ENCODE measurements around the gene SERINC4.
"Not testable (repeated sequence)": the region's sequence is repeated elsewhere in the genome, so short reads cannot be mapped to it uniquely, and the experiment has no call there.

The SERINC4 gene

GRCh38 chr15:43826029-43826507, 26.0 kb upstream of the SERINC4 start:
- ChIA-PET POLR2A (interaction anchor here (0.6 kb wide), 1 partner anchor 504 kb away, joined by 7 read pairs; no protein-coding TSS in a partner anchor), CTCF (interaction anchor here (7.4 kb wide), 1 partner anchor 15 kb away, joined by 42 read pairs; no protein-coding TSS in a partner anchor)
- TF ChIP-seq, protein P1, sequence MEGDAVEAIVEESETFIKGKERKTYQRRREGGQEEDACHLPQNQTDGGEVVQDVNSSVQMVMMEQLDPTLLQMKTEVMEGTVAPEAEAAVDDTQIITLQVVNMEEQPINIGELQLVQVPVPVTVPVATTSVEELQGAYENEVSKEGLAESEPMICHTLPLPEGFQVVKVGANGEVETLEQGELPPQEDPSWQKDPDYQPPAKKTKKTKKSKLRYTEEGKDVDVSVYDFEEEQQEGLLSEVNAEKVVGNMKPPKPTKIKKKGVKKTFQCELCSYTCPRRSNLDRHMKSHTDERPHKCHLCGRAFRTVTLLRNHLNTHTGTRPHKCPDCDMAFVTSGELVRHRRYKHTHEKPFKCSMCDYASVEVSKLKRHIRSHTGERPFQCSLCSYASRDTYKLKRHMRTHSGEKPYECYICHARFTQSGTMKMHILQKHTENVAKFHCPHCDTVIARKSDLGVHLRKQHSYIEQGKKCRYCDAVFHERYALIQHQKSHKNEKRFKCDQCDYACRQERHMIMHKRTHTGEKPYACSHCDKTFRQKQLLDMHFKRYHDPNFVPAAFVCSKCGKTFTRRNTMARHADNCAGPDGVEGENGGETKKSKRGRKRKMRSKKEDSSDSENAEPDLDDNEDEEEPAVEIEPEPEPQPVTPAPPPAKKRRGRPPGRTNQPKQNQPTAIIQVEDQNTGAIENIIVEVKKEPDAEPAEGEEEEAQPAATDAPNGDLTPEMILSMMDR (IDR thresholded peaks at IDR 0.05; ENCODE audit: control extremely low read depth, extremely low read depth, low read depth, missing control alignments) = no peak
- DNase-seq (ENCODE audit: extremely low spot score) = no peak

DNA sequence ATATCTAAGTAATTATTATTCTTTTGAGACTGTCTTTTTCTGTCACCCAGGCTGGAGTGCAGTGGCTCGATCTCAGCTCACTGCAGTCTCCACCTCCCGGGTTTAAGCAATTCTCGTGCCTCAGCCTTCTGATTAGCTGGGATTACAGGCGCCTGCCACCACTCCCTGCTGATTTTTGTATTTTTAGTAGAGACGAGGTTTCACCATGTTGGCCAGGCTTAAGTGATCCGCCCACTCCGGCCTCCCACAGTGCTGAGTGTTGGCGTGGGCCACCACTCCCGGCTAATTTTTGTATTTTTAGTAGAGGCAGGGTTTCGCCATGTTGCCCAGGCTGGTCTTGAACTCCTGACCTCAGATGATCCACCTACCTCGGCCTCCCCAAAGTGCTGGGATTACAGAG, 25.3 kb upstream of the SERINC4 start:
- ChIA-PET CTCF (interaction anchor here (1.5 to 7.4 kb wide), 3 partner anchors 15 to 49 kb away, joined by 4 to 42 read pairs (median 5); partner anchors contain the start of gene ELL3), POLR2A (interaction anchor here (0.7 to 1.3 kb wide), 3 partner anchors 10 to 32 kb away, joined by 5 to 7 read pairs (median 5); partner anchors contain the start of genes HYPK and SERINC4)
- not testable (repeated sequence) for DNase-seq (ENCODE audit: extremely low spot score)

- ChIA-PET CTCF (interaction anchor here (1.5 to 7.4 kb wide), 3 partner anchors 14 to 48 kb away, joined by 4 to 42 read pairs (median 5); partner anchors contain the start of gene ELL3), POLR2A (interaction anchor here (0.6 to 1.3 kb wide), 9 partner anchors 8 to 306 kb away, joined by 3 to 7 read pairs (median 4); partner anchors contain the start of genes ELL3, HYPK and SERINC4)
- TF ChIP-seq, protein P1 (IDR thresholded peaks at IDR 0.05; ENCODE audit: control extremely low read depth, extremely low read depth, low read depth, missing control alignments) = no peak
- DNase-seq (ENCODE audit: extremely low spot score) = peak; percentile 93
Measured at GRCh38 chr15:43824302-43825246, 24.6 kb upstream of the SERINC4 start, which contains the start of gene MFAP1. TSS of gene MFAP1 (minus strand) at chr15:43824690. CDS start at chr15:43824569, 121 bp downstream.

DNA sequence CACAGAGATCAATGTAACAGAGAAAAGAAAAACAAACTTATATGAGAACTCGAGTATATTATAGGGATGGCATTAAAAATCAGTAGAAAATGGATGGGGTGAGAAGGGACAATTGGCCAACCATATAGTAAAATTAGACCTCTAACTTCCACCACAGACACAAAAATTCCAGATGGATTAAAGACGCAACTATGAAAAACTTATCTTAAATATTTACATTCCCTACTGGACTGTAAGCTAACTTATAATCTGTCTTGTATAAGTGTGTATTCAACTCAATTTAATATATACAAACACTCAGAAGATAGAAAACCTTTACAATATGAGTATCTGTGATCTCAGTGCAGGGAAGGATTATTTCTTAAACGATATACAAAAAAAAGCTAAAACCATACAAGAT, 21.5 kb upstream of the SERINC4 start:
- ChIA-PET POLR2A (interaction anchor here (0.6 kb wide), 1 partner anchor 16 kb away, joined by 3 read pairs; no protein-coding TSS in a partner anchor), CTCF (interaction anchor here (1.0 to 7.4 kb wide), 2 partner anchors 11 to 17 kb away, joined by 5 to 42 read pairs; no protein-coding TSS in a partner anchor)
- DNase-seq (ENCODE audit: extremely low spot score) = no peak
- TF ChIP-seq, protein P1 (IDR thresholded peaks at IDR 0.05; ENCODE audit: control extremely low read depth, extremely low read depth, low read depth, missing control alignments) = no peak

GRCh38 chr15:43815064-43815463, 15.0 kb upstream of the SERINC4 start:
- POLR2A ChIA-PET; CTCF ChIA-PET; DNase-seq (ENCODE audit: extremely low spot score): not testable (repeated sequence)

- TF ChIP-seq, protein P1 (IDR thresholded peaks at IDR 0.05; ENCODE audit: control extremely low read depth, extremely low read depth, low read depth, missing control alignments) = no peak
- POLR2A ChIA-PET = interaction anchor here (0.7 to 1.4 kb wide), 5 partner anchors 9 to 22 kb away, joined by 3 to 14 read pairs (median 5); partner anchors contain the start of genes HYPK and SERINC4
- peak; percentile 60 for DNase-seq (ENCODE audit: extremely low spot score)
- CTCF ChIA-PET = interaction anchor here (0.9 to 5.6 kb wide), 7 partner anchors 9 to 38 kb away, joined by 3 to 42 read pairs (median 3); partner anchors contain the start of genes ELL3, HYPK, MFAP1 and SERINC4
Measured at GRCh38 chr15:43808960-43809678, 9.1 kb upstream of the SERINC4 start.
